ENCODE data around the gene FARP2. TPM values are rescaled to one million over a fixed set of nuclear protein-coding genes. Genes with fewer than 3 reads are reported as not detected.

Gene FARP2
- total and polyA plus RNA-seq, 4 donors, result 5.8 to 30.9 (median 14.3) TPM

- no peaks in the 10 kb centered on the region for H3K36me3 ChIP-seq (ENCODE audit: control insufficient read depth in 4 of 4, insufficient read depth in 3 of 4, low read depth in 1 of 4, low read length in 3 of 4)
- no peak for TF ChIP-seq MAX (IDR thresholded peaks at IDR 0.05)
- TF ChIP-seq YY1 (IDR thresholded peaks at IDR 0.05), result no peak
- TF ChIP-seq ATF3 (IDR thresholded peaks at IDR 0.05), result no peak
- TF ChIP-seq TAF1 (conservative IDR thresholded peaks at IDR 0.05), result no peak
- TF ChIP-seq HNF4A (conservative IDR thresholded peaks at IDR 0.05), result no peak
- TF ChIP-seq CTCF (IDR thresholded peaks at IDR 0.05; ENCODE audit: low read depth, low read length, missing input control), result no peak
- TF ChIP-seq REST (IDR thresholded peaks at IDR 0.05), result no peak
- TF ChIP-seq GABPA (IDR thresholded peaks at IDR 0.05 in 1 of 2, conservative IDR thresholded peaks at IDR 0.05 in 1 of 2), result no peak
- no peak for TF ChIP-seq JUND (IDR thresholded peaks at IDR 0.05)
- no peak for TF ChIP-seq FOXA1 (IDR thresholded peaks at IDR 0.05)
- TF ChIP-seq ZBTB33 (IDR thresholded peaks at IDR 0.05), result no peak
- no peak for TF ChIP-seq NR2F2 (IDR thresholded peaks at IDR 0.05)
- no peaks in the 10 kb centered on the region for H3K9me3 ChIP-seq (ENCODE audit: control insufficient read depth in 4 of 4, low read length in 3 of 4)
- no peak overlapping the region for H3K9ac ChIP-seq (ENCODE audit: low read depth in 1 of 2, low read length in 2 of 2)
- H3K4me3 ChIP-seq (ENCODE audit: low read depth in 1 of 3, low read length in 3 of 3), result no peak overlapping the region
- no peak overlapping the region for H3K27ac ChIP-seq (ENCODE audit: low read depth in 1 of 2, low read length in 2 of 2)
- DNase-seq (ENCODE audit: low spot score), result no peak
- peaks cover 2 to 15% (median 12%) of the 10 kb centered on the region in 4 donors for H3K4me1 ChIP-seq (ENCODE audit: control insufficient read depth in 4 of 4, insufficient read depth in 4 of 4, low read length in 3 of 4)
- no peaks in the 10 kb centered on the region for H3K27me3 ChIP-seq (ENCODE audit: control insufficient read depth in 4 of 4, insufficient read depth in 4 of 4, low read length in 3 of 4)
- 94% methylated on average over 2 of the region's 2 CpGs for whole genome bisulfite sequencing
Observed at GRCh38 chr2:241366678-241367077, 10.6 kb downstream of the FARP2 start.

- 91% methylated on average over 3 of the region's 3 CpGs for WGBS
- H3K9ac ChIP-seq (ENCODE audit: low read depth in 1 of 2, low read length in 2 of 2), result no peak overlapping the region
- no peak overlapping the region for H3K4me3 ChIP-seq (ENCODE audit: low read depth in 1 of 3, low read length in 3 of 3)
- H3K9me3 ChIP-seq (ENCODE audit: control insufficient read depth in 4 of 4, low read length in 3 of 4), result no peaks in the 10 kb centered on the region
- H3K36me3 ChIP-seq (ENCODE audit: control insufficient read depth in 4 of 4, insufficient read depth in 3 of 4, low read depth in 1 of 4, low read length in 3 of 4), result peaks cover 0 to 2% (median 0%) of the 10 kb centered on the region in 4 donors
- no peak overlapping the region for H3K27ac ChIP-seq (ENCODE audit: low read depth in 1 of 2, low read length in 2 of 2)
- DNase-seq (ENCODE audit: low spot score), result no peak
- TF ChIP-seq JUND (IDR thresholded peaks at IDR 0.05) (no peak), HNF4A (conservative IDR thresholded peaks at IDR 0.05) (no peak), RAD21 (IDR thresholded peaks at IDR 0.05) (no peak), MAX (IDR thresholded peaks at IDR 0.05) (no peak), HNF4G (IDR thresholded peaks at IDR 0.05) (no peak), FOXA1 (IDR thresholded peaks at IDR 0.05) (no peak), CTCF (IDR thresholded peaks at IDR 0.05; ENCODE audit: low read depth, low read length, missing input control) (no peak), RXRA (IDR thresholded peaks at IDR 0.05) (no peak), ATF3 (IDR thresholded peaks at IDR 0.05) (no peak), YY1 (IDR thresholded peaks at IDR 0.05) (no peak), EGR1 (IDR thresholded peaks at IDR 0.05; ENCODE audit: low read depth in 2 of 2) (no peak), TAF1 (conservative IDR thresholded peaks at IDR 0.05) (no peak)
- H3K4me1 ChIP-seq (ENCODE audit: control insufficient read depth in 4 of 4, insufficient read depth in 4 of 4, low read length in 3 of 4), result peaks cover 0 to 9% (median 4%) of the 10 kb centered on the region in 4 donors
- H3K27me3 ChIP-seq (ENCODE audit: control insufficient read depth in 4 of 4, insufficient read depth in 4 of 4, low read length in 3 of 4), result no peaks in the 10 kb centered on the region
Observed at GRCh38 chr2:241368643-241369042, 12.6 kb downstream of the FARP2 start.

Data from liver (tissue), 9 donors.